ENCODE data around the gene SGSM2. TPM values are rescaled to one million over a fixed set of nuclear protein-coding genes. Genes with fewer than 3 reads are reported as not detected.

SGSM2 gene
- total and polyA plus RNA-seq, 2 experiments from 2014 or later = 13.7 to 52.4 TPM

- TF ChIP-seq ZNF462 (CRISPR knock-in tag; IDR thresholded peaks at IDR 0.05) = no peak
- no peak for TF ChIP-seq EZH2phosphoT487 (IDR thresholded peaks at IDR 0.05; ENCODE audit: unreplicated experiment)
- TF ChIP-seq STAT1 (IDR thresholded peaks at IDR 0.05; ENCODE audit: unreplicated experiment) = no peak
- TF ChIP-seq ZNF114 (CRISPR knock-in tag; IDR thresholded peaks at IDR 0.05) = no peak
- no peak for TF ChIP-seq REST (IDR thresholded peaks at IDR 0.05; ENCODE audit: unreplicated experiment)
- no peak for TF ChIP-seq EZH2 (IDR thresholded peaks at IDR 0.05; ENCODE audit: low read depth, unreplicated experiment)
- TF ChIP-seq JUNB (IDR thresholded peaks at IDR 0.05; ENCODE audit: unreplicated experiment) = no peak
- no peak for TF ChIP-seq NANOG (IDR thresholded peaks at IDR 0.05; ENCODE audit: borderline replicate concordance)
Observed at GRCh38 chr17:2420176-2420575, 82.9 kb downstream of the SGSM2 start (continued).
